Activated T-cell treated with anti-CD3 and anti-CD28 coated beads, Interleukin-2, amount 50 U/mL, for 72 hours (primary cell): ENCODE data around the gene ADRB2. TPM values are rescaled to one million over a fixed set of nuclear protein-coding genes. Genes with fewer than 3 reads are reported as not detected.
A peak's percentile ranks its signal among the peaks of the same experiment; 100 is the strongest.

Experiments used
- ATAC-seq, 2 donors: fragments of 150-1000 bp; cut with Tn5 transposase; replicated peaks in 1 of 2; 2 replicates each; pipeline ENCODE4 v1.10.0; 2021; ENCODE audit warnings: moderate library complexity in 2 of 2, mild to moderate bottlenecking in 1 of 2
- DNase-seq, 2 donors: peaks; one replicate each; pipeline ENCODE4 v3.0.0; 2021 to 2022; ENCODE audit warnings: mixed read lengths in 1 of 2
- H3K27ac Mint-ChIP-seq: one replicate; pipeline ENCODE4 v1.8.0; 2022; ENCODE audit warnings: mild to moderate bottlenecking, moderate library complexity, mixed read lengths
- H3K27me3 Mint-ChIP-seq: one replicate; pipeline ENCODE4 v1.8.0; 2022; ENCODE audit warnings: low read depth, mixed read lengths
- H3K36me3 Mint-ChIP-seq, 2 donors: one replicate each; pipeline ENCODE4 v1.8.0; 2022; ENCODE audit warnings: mixed read lengths in 2 of 2, mild to moderate bottlenecking in 1 of 2; ENCODE audit not compliant: insufficient read depth in 2 of 2
- H3K4me1 Mint-ChIP-seq: one replicate; pipeline ENCODE4 v1.8.0; 2022; ENCODE audit warnings: low read depth, mixed read lengths
- H3K4me3 Mint-ChIP-seq, 2 donors: one replicate each; pipeline ENCODE4 v1.8.0; 2022; ENCODE audit warnings: mild to moderate bottlenecking in 2 of 2, mixed read lengths in 2 of 2, moderate library complexity in 2 of 2
- H3K9me3 Mint-ChIP-seq, 2 donors: one replicate each; pipeline ENCODE4 v1.8.0; 2022; ENCODE audit warnings: mixed read lengths in 2 of 2
- total RNA-seq, 2 donors: library from RNA; stranded (reverse); gene quantifications; one replicate each; pipeline ENCODE4 v1.2.3, GENCODE V29; 2022

ADRB2 gene
- total RNA-seq, 2 donors from 2014 or later = 0.60 to 1.8 TPM

- Mint-ChIP-seq H3K4me3 (peak overlapping the region; percentile 90 to 100), H3K36me3 (peaks cover 0 to 2% of the 10 kb centered on the region in 2 donors), H3K4me1 (peaks cover 69% of the 10 kb centered on the region), H3K27ac (peak overlapping the region; percentile 98), H3K9me3 (no peaks in the 10 kb centered on the region), H3K27me3 (peaks cover 16% of the 10 kb centered on the region)
- ATAC-seq (peak; percentile 75 to 80), DNase-seq (peak; percentile 35 to 37)
Measured at GRCh38 chr5:148808864-148809642, 17.4 kb upstream of the ADRB2 start.

GRCh38 chr5:148809781-148810524 is 16.5 kb upstream of the ADRB2 start:
- peak overlapping the region; percentile 98 for H3K27ac Mint-ChIP-seq
- DNase-seq (no peak), ATAC-seq (no peak)
- no peaks in the 10 kb centered on the region for H3K9me3 Mint-ChIP-seq
- H3K27me3 Mint-ChIP-seq = peaks cover 18% of the 10 kb centered on the region
- H3K4me3 Mint-ChIP-seq = peak overlapping the region; percentile 90 to 100
- H3K36me3 Mint-ChIP-seq = peaks cover 0 to 2% of the 10 kb centered on the region in 2 donors
- H3K4me1 Mint-ChIP-seq = peaks cover 60% of the 10 kb centered on the region

GRCh38 chr5:148810823-148811222 is 15.6 kb upstream of the ADRB2 start:
- Mint-ChIP-seq H3K4me3 (no peak overlapping the region), H3K27ac (no peak overlapping the region)
- no peak for DNase-seq

GRCh38 chr5:148811756-148812155 is 14.7 kb upstream of the ADRB2 start:
- H3K4me1 Mint-ChIP-seq = peaks cover 42% of the 10 kb centered on the region
- no peaks in the 10 kb centered on the region for H3K9me3 Mint-ChIP-seq
- DNase-seq (no peak), ATAC-seq (no peak)
- no peak overlapping the region for H3K4me3 Mint-ChIP-seq
- no peak overlapping the region for H3K27ac Mint-ChIP-seq
- peaks cover 0 to 2% of the 10 kb centered on the region in 2 donors for H3K36me3 Mint-ChIP-seq
- H3K27me3 Mint-ChIP-seq = peaks cover 19% of the 10 kb centered on the region

More at GRCh38 chr5:148810823-148811222, 15.6 kb upstream of the ADRB2 start:
- Mint-ChIP-seq H3K36me3 (peaks cover 0 to 2% of the 10 kb centered on the region in 2 donors), H3K27me3 (peaks cover 25% of the 10 kb centered on the region), H3K4me1 (peaks cover 51% of the 10 kb centered on the region), H3K9me3 (no peaks in the 10 kb centered on the region)
- no peak for ATAC-seq

GRCh38 chr5:148815086-148815485 is 11.3 kb upstream of the ADRB2 start:
- Mint-ChIP-seq H3K9me3 (no peaks in the 10 kb centered on the region), H3K4me1 (peaks cover 17% of the 10 kb centered on the region), H3K27ac (no peak overlapping the region), H3K27me3 (peaks cover 16% of the 10 kb centered on the region), H3K4me3 (no peak overlapping the region), H3K36me3 (no peaks in the 10 kb centered on the region)
- ATAC-seq (no peak), DNase-seq (no peak)

GRCh38 chr5:148815578-148815977 is 10.8 kb upstream of the ADRB2 start:
- Mint-ChIP-seq H3K36me3 (no peaks in the 10 kb centered on the region), H3K9me3 (no peaks in the 10 kb centered on the region), H3K4me1 (peaks cover 12% of the 10 kb centered on the region), H3K4me3 (no peak overlapping the region), H3K27me3 (peaks cover 16% of the 10 kb centered on the region), H3K27ac (no peak overlapping the region)
- ATAC-seq (no peak), DNase-seq (no peak)

GRCh38 chr5:148816357-148816756 is 10.1 kb upstream of the ADRB2 start:
- Mint-ChIP-seq H3K9me3 (no peaks in the 10 kb centered on the region), H3K27me3 (peaks cover 16% of the 10 kb centered on the region), H3K27ac (no peak overlapping the region), H3K36me3 (no peaks in the 10 kb centered on the region), H3K4me1 (peaks cover 8% of the 10 kb centered on the region), H3K4me3 (no peak overlapping the region)
- DNase-seq = no peak
- no peak for ATAC-seq

GRCh38 chr5:148816782-148817181 is 9.6 kb upstream of the ADRB2 start:
- no peak for DNase-seq
- Mint-ChIP-seq H3K36me3 (no peaks in the 10 kb centered on the region), H3K4me3 (no peak overlapping the region), H3K27ac (no peak overlapping the region), H3K4me1 (peaks cover 4% of the 10 kb centered on the region), H3K27me3 (peaks cover 16% of the 10 kb centered on the region), H3K9me3 (no peaks in the 10 kb centered on the region)
- ATAC-seq = no peak

- ATAC-seq (no peak), DNase-seq (no peak)
- H3K9me3 Mint-ChIP-seq = no peaks in the 10 kb centered on the region
- no peak overlapping the region for H3K27ac Mint-ChIP-seq
- no peaks in the 10 kb centered on the region for H3K4me1 Mint-ChIP-seq
- peaks cover 16% of the 10 kb centered on the region for H3K27me3 Mint-ChIP-seq
- no peak overlapping the region for H3K4me3 Mint-ChIP-seq
- no peaks in the 10 kb centered on the region for H3K36me3 Mint-ChIP-seq
Measured at GRCh38 chr5:148817606-148818005, 8.8 kb upstream of the ADRB2 start.

GRCh38 chr5:148820461-148821395 is 5.7 kb upstream of the ADRB2 start:
- H3K4me3 Mint-ChIP-seq = no peak overlapping the region
- H3K4me1 Mint-ChIP-seq = peaks cover 12% of the 10 kb centered on the region
- H3K9me3 Mint-ChIP-seq = no peaks in the 10 kb centered on the region
- DNase-seq (peak in 1 of 2 donors; percentile 24), ATAC-seq (peak; percentile 40 to 61)
- H3K27ac Mint-ChIP-seq = no peak overlapping the region
- H3K36me3 Mint-ChIP-seq = no peaks in the 10 kb centered on the region
- H3K27me3 Mint-ChIP-seq = peaks cover 36% of the 10 kb centered on the region

- DNase-seq (no peak), ATAC-seq (no peak)
- Mint-ChIP-seq H3K36me3 (no peaks in the 10 kb centered on the region), H3K27me3 (peaks cover 41% of the 10 kb centered on the region), H3K4me3 (no peak overlapping the region), H3K9me3 (no peaks in the 10 kb centered on the region), H3K27ac (no peak overlapping the region), H3K4me1 (peaks cover 31% of the 10 kb centered on the region)
Measured at GRCh38 chr5:148823871-148824270, 2.5 kb upstream of the ADRB2 start.

- Mint-ChIP-seq H3K36me3 (no peaks in the 10 kb centered on the region), H3K27me3 (peaks cover 59% of the 10 kb centered on the region), H3K4me3 (peak overlapping the region; percentile 88 to 93), H3K9me3 (no peaks in the 10 kb centered on the region), H3K27ac (peak overlapping the region; percentile 33), H3K4me1 (peaks cover 41% of the 10 kb centered on the region)
- DNase-seq (no peak), ATAC-seq (no peak)
Measured at GRCh38 chr5:148825716-148826052, 727 bp upstream of the ADRB2 start.

GRCh38 chr5:148826739-148827070 is 294 bp downstream of the ADRB2 start:
- Mint-ChIP-seq H3K36me3 (no peaks in the 10 kb centered on the region), H3K4me1 (peaks cover 41% of the 10 kb centered on the region), H3K4me3 (peak overlapping the region; percentile 88 to 93), H3K9me3 (no peaks in the 10 kb centered on the region), H3K27ac (no peak overlapping the region), H3K27me3 (peaks cover 70% of the 10 kb centered on the region)
- ATAC-seq (no peak), DNase-seq (no peak)
